ENCODE results near the gene NDNF.

DNA sequence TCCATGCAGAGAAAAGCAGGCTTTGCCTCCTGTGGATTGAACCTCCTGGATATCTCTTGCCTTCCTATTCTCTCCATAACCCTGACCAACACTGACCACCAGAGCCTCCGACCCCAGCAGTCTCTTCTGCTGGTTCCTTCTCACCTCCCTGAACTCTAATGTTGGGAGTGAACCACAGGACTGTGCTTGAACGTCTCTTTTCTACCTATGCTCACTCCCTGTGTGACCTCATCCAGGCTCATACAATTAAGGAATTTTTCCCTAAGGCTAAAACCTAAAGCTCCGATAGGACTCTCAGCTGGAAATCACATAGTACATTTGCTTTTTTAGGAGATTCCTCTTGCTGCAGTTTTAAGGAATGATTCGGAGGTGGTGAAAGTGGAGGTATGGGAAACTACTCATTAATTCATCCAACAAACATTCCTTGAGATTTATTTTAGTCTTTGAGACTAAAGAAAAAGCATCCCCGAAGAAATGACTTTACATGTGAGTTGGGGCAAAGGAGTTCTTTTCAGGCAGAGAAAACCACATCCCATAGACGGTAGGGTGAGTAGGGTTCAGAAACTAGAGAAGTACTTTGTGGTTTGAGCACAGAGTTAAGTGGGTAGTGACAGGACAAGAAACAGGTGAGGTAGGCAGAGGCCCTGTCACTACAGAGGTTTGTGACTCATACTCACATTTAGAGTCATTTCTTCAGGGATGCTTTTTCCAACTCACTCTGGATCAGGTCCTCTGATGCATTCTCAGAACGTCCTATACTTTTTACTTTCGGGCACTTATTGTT is 30.8 kb downstream of the NDNF start:
- TF ChIP-seq, protein P1, sequence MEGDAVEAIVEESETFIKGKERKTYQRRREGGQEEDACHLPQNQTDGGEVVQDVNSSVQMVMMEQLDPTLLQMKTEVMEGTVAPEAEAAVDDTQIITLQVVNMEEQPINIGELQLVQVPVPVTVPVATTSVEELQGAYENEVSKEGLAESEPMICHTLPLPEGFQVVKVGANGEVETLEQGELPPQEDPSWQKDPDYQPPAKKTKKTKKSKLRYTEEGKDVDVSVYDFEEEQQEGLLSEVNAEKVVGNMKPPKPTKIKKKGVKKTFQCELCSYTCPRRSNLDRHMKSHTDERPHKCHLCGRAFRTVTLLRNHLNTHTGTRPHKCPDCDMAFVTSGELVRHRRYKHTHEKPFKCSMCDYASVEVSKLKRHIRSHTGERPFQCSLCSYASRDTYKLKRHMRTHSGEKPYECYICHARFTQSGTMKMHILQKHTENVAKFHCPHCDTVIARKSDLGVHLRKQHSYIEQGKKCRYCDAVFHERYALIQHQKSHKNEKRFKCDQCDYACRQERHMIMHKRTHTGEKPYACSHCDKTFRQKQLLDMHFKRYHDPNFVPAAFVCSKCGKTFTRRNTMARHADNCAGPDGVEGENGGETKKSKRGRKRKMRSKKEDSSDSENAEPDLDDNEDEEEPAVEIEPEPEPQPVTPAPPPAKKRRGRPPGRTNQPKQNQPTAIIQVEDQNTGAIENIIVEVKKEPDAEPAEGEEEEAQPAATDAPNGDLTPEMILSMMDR (conservative IDR thresholded peaks at IDR 0.05) = no peak
- no peak for TF ChIP-seq ZFX (IDR thresholded peaks at IDR 0.05)
